Raji (cell line): Measurements from ENCODE around the gene EFEMP1.

Experiments
- POLR2A ChIP-seq: IDR thresholded peaks from 2 replicates; pipeline ENCODE4 v1.6.1; 2011; ENCODE audit warnings: low read depth, low read length, control low read depth; ENCODE audit not compliant: insufficient read depth

EFEMP1 gene, protein sequence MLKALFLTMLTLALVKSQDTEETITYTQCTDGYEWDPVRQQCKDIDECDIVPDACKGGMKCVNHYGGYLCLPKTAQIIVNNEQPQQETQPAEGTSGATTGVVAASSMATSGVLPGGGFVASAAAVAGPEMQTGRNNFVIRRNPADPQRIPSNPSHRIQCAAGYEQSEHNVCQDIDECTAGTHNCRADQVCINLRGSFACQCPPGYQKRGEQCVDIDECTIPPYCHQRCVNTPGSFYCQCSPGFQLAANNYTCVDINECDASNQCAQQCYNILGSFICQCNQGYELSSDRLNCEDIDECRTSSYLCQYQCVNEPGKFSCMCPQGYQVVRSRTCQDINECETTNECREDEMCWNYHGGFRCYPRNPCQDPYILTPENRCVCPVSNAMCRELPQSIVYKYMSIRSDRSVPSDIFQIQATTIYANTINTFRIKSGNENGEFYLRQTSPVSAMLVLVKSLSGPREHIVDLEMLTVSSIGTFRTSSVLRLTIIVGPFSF

DNA sequence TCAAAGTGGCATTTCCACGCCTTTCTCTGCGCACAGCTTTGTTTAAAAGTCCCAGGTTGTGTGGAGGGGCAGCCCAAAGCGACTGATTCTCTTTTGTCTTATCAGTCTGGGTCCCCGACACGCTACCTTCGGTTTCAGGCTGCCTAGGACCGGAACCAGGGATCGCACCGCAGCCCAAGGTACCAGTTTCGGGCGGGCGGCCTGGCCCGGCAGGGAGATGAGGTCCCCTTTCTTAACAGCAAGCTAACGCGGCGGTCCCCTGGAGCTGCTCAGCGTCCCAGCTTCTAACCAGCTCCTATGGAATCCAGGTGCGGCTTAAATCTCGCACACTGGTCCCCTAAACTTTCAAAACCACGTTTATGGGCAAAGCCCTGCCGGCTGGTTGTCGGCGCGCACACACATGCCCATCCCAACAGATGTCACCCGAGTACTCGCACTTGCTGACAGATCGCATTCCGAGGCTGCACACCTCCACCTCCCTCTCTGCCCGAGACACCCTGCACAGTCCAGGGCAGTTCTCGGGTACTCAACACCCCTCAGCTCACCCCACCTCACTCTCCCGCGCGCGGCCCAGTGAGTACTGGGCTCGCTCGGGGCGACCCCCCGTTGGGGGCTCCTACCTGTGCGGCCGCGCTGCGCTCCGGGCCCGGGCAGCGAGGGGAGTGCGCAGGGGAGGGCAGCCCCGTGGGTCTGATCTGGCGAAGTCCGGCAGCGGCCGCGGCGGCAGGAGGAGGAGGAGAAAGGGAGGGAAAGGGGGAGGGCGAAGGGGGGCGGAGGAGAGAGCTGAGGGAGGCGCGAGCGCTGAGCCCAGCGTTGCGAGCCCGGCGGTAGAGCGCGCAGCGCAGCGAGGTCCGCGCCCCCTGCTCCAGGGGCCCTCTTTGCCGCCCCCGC, at the start of gene EFEMP1:
TSS of gene EFEMP1 (minus strand) at position 692 of the 891 bp plus-strand sequence. CDS start 1,342 bp downstream, outside the sequence.
- no peak for TF ChIP-seq POLR2A

GRCh38 chr2:55970500-55970899, 46.9 kb upstream of the EFEMP1 start:
- TF ChIP-seq POLR2A: no peak

DNA sequence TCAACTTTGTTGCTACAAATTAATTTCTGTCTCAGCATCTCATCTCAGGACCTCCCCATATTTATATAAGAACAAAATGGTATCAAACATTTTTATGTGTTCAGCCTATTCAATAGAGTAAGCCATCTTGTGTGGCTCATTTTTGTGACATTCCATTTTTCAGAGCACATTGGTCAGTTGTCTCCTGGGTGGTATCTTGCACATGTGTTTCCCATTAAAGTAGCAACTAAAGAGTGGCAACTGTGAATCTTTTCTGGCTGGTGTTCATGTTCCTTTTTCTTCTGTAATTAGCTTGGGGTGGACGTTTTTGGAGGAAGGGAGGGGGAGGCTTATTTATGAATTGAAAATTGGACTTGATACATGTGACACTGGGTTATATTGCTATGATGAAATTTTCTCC, 45.4 kb upstream of the EFEMP1 start:
- TF ChIP-seq POLR2A: no peak

DNA sequence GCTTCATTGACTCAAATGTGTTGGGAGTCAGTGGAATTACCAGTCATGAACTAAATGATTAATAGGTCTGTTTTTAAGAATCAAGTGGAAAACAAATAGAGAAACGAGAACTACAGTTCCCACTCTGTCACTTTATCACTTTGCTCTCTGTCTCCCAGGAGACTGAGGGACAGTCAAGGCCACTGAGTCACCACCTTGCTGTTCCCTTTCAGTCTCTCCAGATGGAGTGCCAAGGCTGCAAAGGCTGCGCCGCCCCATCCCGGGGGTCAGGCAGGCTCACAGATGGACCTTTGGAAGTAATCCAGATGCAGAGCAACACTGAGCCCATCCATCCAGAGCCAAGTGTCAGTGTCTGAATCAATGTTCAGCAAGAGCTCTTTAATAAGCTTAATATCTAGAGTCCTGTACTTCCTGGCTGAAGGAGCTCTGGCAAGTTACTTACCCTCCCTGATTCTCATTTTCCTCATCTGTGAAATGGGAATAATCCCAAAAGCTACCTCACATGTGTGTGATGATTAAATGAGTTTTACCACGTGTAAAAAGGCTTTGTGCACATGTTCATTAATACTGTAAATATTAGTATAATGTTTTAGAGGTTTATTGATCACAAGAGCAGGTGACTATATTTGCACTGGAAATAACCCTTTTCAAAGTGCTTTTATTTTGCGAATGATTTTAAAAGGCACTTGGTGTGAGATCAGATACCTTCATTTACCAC, 43.0 kb upstream of the EFEMP1 start:
- no peak for TF ChIP-seq POLR2A

- no peak for TF ChIP-seq POLR2A
Observed at GRCh38 chr2:55965966-55966365, 42.4 kb upstream of the EFEMP1 start.

DNA sequence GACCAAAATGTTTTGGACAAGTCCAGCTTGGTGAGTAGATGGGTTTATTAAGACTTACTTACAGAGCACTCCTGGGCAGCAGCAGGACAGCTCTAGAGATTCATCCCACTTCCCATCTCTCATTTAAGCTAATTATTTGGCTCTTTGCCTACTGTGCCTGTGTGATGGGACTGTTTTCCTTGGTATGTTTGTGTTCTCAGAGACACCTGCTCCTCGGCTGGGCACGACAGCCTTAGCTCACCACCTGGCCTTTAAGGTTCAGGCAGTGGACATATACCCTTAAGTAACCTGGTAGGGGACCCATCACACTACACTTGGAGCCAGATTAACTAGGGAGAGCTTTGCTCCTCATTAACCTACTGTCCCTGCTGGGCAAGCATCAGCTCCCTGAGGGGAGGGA, 41.7 kb upstream of the EFEMP1 start:
- TF ChIP-seq POLR2A: no peak

DNA sequence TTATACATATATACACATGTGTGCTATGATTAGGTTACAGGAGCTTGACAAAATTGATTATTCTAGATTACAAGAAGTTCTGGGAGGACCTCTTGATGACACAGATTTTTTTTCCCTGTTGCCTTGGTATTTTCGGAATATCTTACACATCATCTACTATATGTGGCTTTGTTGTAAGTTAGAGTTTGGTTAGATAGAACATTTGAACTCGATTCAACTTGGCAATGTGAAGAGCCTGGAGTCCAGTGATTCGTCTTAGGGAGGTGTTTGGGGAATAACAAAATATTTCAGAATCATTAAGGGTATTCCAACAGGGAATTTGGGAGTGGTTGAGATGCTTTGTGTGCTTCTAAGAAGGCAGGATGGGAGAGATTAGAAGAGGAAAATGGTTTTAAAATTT, 39.3 kb upstream of the EFEMP1 start:
- TF ChIP-seq POLR2A: no peak

DNA sequence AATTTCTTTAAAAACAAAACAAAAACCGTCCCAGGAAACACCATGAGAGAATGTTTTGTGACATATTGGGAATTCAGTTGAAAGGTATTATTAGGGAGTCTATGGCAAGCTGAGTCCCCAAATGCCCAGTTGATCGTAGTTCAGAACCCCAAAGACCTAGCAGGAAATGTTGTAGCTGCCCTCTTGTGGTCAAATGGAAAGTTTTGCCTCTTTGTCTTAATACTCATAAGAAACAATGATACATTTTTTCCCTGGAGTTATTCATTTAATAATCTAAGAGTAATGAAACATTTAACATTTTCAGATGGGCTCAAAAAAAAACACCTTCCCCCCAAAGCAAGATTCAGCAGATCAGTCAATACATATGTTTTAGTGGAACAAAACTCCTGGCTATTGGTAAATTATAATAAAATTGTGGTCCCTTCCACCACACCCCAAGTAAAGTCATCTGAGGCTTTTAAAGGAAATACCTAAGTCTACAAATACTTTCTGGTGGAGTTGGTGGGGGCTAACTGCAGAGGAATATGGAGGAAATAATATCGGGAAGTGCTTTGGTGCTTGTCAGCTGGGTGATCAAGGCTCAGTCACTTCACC, 37.8 kb upstream of the EFEMP1 start:
- no peak for TF ChIP-seq POLR2A

- TF ChIP-seq POLR2A: no peak
Observed at GRCh38 chr2:55958756-55959155, 35.2 kb upstream of the EFEMP1 start.

GRCh38 chr2:55957142-55957541, 33.6 kb upstream of the EFEMP1 start:
- no peak for TF ChIP-seq POLR2A

- TF ChIP-seq POLR2A: no peak
Observed at GRCh38 chr2:55954306-55955035, 30.9 kb upstream of the EFEMP1 start.

DNA sequence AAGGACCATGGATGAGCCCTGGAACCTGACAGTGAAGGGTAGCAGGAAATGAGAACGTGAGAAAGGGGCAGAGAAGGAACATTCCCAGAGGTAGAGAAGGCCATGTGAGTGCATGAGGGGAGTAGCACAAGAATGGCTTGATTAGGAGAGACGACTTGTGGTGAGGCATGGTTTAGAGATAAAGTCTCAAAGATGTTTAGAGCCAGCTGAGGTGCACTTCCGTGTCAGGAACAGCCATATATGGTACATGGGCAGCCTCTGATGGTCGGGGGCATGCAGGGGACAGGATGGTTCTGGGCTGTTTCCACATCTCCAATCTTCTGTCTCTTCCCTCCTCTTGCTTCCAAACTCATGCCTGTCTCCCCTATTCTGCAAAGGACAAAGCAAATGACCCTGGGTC, 28.8 kb upstream of the EFEMP1 start:
- TF ChIP-seq POLR2A: no peak

- TF ChIP-seq POLR2A: no peak
Observed at GRCh38 chr2:55951533-55951932, 28.0 kb upstream of the EFEMP1 start.

- TF ChIP-seq POLR2A: no peak
Observed at GRCh38 chr2:55949613-55950012, 26.0 kb upstream of the EFEMP1 start.
